Activated CD8-positive, alpha-beta T cell treated with anti-CD3 and anti-CD28 coated beads for 36 hours (primary cell): ENCODE measurements around the gene LIPC. TPM values are rescaled to one million over a fixed set of nuclear protein-coding genes. Genes with fewer than 3 reads are reported as not detected.

Experiments
- ATAC-seq: fragments of 200-7000 bp; cut with Tn5 transposase; one replicate; pipeline ENCODE4 v1.10.0; 2021; ENCODE audit warnings: mild to moderate bottlenecking, moderate library complexity
- CTCF ChIA-PET: fragments of 350-600 bp; sonication (Branson Sonifier 250); formaldehyde crosslinking; loops from one replicate; lab custom pipeline; 2021; ENCODE audit warnings: antibody characterized with exemption; lab: Charles Lee
- POLR2A ChIA-PET: fragments of 350-600 bp; sonication (Branson Sonifier 250); formaldehyde crosslinking; loops from one replicate; lab custom pipeline; 2021; ENCODE audit warnings: antibody characterized with exemption; lab: Charles Lee
- DNase-seq: peaks from one replicate; pipeline ENCODE4 v3.0.0-alpha.2; 2020
- H3K27ac Mint-ChIP-seq: one replicate; pipeline ENCODE4 v1.8.0; 2021; ENCODE audit warnings: mild to moderate bottlenecking, mixed read lengths
- H3K27me3 Mint-ChIP-seq: one replicate; pipeline ENCODE4 v1.8.0; 2021; ENCODE audit warnings: mixed read lengths
- H3K36me3 Mint-ChIP-seq: one replicate; pipeline ENCODE4 v1.8.0; 2021; ENCODE audit warnings: low read depth, mixed read lengths
- H3K4me1 Mint-ChIP-seq: one replicate; pipeline ENCODE4 v1.8.0; 2021; ENCODE audit warnings: low read depth, mixed read lengths
- H3K4me3 Mint-ChIP-seq: one replicate; pipeline ENCODE4 v1.8.0; 2021; ENCODE audit warnings: mild to moderate bottlenecking, moderate library complexity, mixed read lengths
- H3K9me3 Mint-ChIP-seq: one replicate; pipeline ENCODE4 v1.8.0; 2021; ENCODE audit warnings: mixed read lengths
- intact Hi-C: fragments of 100-400 bp; cut with micrococcal nuclease; formaldehyde crosslinking; loops from one replicate; pipeline ENCODE4 v1.10.0; 2022
- total RNA-seq, 2 experiments: library from RNA; stranded (reverse); gene quantifications; one replicate each; pipeline ENCODE4 v1.2.3, GENCODE V29; 2021
- TF ChIP-seq, protein P1 (sequence below): fragments of 200-600 bp; IDR thresholded peaks from one replicate; pipeline ENCODE4 v1.8.0; 2022; ENCODE audit warnings: antibody characterized with exemption, mild to moderate bottlenecking

Gene LIPC
- total RNA-seq, 2 experiments from 2014 or later = 1.0 to 1.2 TPM

DNA sequence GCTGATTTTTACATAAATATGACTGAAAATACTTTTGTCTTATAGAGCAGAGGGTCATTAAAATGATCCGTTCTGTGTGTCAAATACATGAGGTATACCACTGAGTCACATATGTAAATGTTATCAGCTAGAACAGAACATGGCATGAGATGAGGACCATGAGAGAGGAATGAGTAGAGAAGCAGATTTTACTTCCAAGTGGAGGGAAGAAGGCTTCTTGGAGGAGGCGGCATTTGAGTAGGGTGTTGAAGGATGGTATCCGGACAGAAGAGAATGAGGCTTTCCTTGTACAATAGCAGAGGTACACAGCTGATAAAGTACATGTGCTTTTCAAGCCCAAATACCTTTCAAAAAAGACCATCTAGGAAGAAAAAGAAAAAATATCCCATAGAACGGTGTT, 4.8 kb downstream of the LIPC start:
- H3K36me3 Mint-ChIP-seq = no peaks in the 10 kb centered on the region
- H3K27ac Mint-ChIP-seq = no peak overlapping the region
- no peak overlapping the region for H3K4me3 Mint-ChIP-seq
- intact Hi-C loops = no loop called here
- ATAC-seq (no peak), DNase-seq (no peak)
- no peaks in the 10 kb centered on the region for H3K9me3 Mint-ChIP-seq
- TF ChIP-seq, protein P1, sequence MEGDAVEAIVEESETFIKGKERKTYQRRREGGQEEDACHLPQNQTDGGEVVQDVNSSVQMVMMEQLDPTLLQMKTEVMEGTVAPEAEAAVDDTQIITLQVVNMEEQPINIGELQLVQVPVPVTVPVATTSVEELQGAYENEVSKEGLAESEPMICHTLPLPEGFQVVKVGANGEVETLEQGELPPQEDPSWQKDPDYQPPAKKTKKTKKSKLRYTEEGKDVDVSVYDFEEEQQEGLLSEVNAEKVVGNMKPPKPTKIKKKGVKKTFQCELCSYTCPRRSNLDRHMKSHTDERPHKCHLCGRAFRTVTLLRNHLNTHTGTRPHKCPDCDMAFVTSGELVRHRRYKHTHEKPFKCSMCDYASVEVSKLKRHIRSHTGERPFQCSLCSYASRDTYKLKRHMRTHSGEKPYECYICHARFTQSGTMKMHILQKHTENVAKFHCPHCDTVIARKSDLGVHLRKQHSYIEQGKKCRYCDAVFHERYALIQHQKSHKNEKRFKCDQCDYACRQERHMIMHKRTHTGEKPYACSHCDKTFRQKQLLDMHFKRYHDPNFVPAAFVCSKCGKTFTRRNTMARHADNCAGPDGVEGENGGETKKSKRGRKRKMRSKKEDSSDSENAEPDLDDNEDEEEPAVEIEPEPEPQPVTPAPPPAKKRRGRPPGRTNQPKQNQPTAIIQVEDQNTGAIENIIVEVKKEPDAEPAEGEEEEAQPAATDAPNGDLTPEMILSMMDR = no peak
- ChIA-PET CTCF (no interaction called here), POLR2A (interaction anchor here (0.6 kb wide), 1 partner anchor 65 kb away, joined by 3 read pairs; no protein-coding TSS in a partner anchor)
- peaks cover 23% of the 10 kb centered on the region for H3K4me1 Mint-ChIP-seq
- H3K27me3 Mint-ChIP-seq = no peaks in the 10 kb centered on the region

DNA sequence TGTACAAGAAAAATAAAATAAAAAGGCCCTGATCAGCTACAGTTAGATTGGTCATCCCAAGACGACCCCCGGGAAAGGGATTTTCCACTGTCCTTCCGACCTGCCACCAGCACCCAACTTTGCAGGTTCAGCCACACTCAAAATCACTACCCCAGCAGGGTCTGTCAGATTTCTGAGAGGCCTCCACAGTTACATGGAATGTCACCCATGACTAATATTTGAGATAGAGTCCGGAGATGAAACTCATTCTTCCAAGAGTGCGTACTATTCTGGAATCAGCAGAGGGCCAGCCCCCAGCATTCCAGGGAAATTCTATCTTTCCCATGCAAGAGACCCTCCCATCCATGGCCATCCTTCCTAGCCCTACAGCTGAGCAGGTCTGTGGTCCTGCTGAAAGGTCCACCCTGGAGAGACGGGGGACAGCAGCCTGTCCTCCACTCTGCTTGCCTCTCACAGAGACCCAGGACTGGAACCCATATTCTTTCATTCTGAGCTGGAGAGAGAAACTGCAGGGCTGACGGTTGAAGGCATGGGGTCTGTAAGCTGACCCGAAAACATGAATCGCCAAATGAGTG, 5.8 kb downstream of the LIPC start:
- no peak overlapping the region for H3K4me3 Mint-ChIP-seq
- DNase-seq = no peak
- TF ChIP-seq, protein P1 = no peak
- ATAC-seq = no peak
- intact Hi-C loops = no loop called here
- no peaks in the 10 kb centered on the region for H3K27me3 Mint-ChIP-seq
- H3K9me3 Mint-ChIP-seq = no peaks in the 10 kb centered on the region
- peaks cover 31% of the 10 kb centered on the region for H3K4me1 Mint-ChIP-seq
- ChIA-PET POLR2A (no interaction called here), CTCF (no interaction called here)
- no peaks in the 10 kb centered on the region for H3K36me3 Mint-ChIP-seq
- H3K27ac Mint-ChIP-seq = no peak overlapping the region

DNA sequence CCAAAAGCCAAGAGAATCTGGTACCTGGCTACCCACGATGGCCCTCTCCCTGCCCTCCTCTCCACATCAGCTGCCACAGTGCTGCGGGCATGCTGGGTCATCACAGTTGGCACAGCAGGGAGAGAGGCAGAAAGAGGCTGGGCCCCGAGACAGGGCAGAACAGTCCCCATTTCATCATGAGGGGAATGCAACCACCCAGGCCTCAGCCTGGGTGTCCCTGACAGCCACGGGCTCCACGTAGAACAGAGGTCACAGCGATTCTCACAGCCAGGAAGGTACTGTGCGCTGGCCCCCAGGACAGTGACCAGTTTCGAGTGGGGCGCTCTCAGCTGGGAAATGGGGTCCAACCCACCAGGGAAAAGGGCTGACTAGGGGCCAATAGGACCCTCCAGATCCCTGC, 6.3 kb downstream of the LIPC start:
- Mint-ChIP-seq H3K9me3 (no peaks in the 10 kb centered on the region), H3K36me3 (no peaks in the 10 kb centered on the region), H3K27me3 (no peaks in the 10 kb centered on the region), H3K27ac (no peak overlapping the region), H3K4me3 (no peak overlapping the region), H3K4me1 (peaks cover 31% of the 10 kb centered on the region)
- POLR2A ChIA-PET = no interaction called here
- ATAC-seq (no peak), DNase-seq (no peak)
- TF ChIP-seq, protein P1 = no peak
- CTCF ChIA-PET = no interaction called here
- intact Hi-C loops = no loop called here

DNA sequence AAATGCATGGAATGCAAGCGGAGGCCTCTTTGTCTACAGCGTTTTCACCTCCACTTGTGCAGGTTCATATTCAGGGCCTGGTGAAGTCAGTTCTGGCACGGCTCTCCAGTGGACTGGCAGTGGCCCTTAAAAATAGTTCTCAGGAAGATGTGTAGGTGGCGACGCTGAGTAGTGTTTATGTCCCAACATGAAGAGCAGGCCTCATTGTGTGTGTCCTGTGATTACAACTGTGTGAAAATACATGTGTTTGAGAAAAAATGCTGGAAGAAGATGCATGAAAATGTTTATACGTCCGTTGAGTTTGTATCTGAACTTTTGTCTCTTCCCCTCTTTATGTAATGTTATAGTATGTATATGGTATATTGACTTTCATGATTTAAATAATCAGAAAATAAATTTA, 7.2 kb downstream of the LIPC start:
- DNase-seq = peak; percentile 64
- Mint-ChIP-seq H3K9me3 (no peaks in the 10 kb centered on the region), H3K27ac (no peak overlapping the region), H3K36me3 (no peaks in the 10 kb centered on the region), H3K4me3 (no peak overlapping the region), H3K27me3 (no peaks in the 10 kb centered on the region), H3K4me1 (peaks cover 31% of the 10 kb centered on the region)
- ChIA-PET POLR2A (no interaction called here), CTCF (interaction anchor here (0.6 to 1.0 kb wide), 3 partner anchors 8 to 220 kb away, joined by 3 read pairs; no protein-coding TSS in a partner anchor)
- TF ChIP-seq, protein P1 = no peak
- ATAC-seq = peak; percentile 77
- intact Hi-C loops = no loop called here

DNA sequence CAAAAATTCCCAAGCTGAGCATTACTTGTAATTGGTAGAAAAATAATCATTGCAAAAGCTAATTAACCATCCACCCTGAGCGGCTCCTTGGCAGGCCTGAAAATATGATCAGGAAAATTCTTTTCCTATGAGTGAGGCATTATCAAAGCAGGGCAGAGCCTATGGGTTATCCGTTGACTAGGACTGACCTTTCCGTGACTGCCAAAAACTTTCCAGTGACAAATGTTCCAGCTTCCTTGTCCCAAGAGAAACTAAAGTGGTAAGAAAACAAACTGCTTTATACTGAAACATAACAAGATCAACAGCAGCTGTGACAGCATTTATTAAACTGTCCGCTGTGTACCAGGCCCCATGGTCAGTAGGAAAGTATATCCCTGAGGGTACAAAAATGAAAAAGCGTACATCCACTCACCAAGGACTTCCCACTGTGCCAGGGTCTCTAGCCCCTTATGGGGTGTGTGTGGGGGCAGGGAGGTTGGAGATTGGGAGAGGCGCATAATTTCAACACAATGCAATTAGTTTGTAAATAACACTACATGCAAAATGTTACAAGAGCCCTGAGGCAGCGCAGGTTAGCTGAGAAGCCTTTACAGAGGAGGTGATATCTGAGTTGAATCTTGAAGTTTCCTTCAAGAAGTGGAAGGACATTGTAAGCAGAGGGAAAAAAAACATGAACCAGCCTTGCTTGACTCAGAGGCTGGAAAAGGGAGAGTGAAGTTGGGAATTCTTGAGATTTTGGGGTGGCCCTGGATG, 8.5 kb downstream of the LIPC start:
- H3K27ac Mint-ChIP-seq = no peak overlapping the region
- DNase-seq (no peak), ATAC-seq (no peak)
- ChIA-PET POLR2A (interaction anchor here (0.9 to 1.2 kb wide), 2 partner anchors 10 to 108 kb away, joined by 3 read pairs; no protein-coding TSS in a partner anchor), CTCF (interaction anchor here (0.8 to 1.7 kb wide), 3 partner anchors 77 to 89 kb away, joined by 3 to 5 read pairs (median 4); no protein-coding TSS in a partner anchor)
- H3K27me3 Mint-ChIP-seq = no peaks in the 10 kb centered on the region
- intact Hi-C loops = no loop called here
- no peak overlapping the region for H3K4me3 Mint-ChIP-seq
- H3K9me3 Mint-ChIP-seq = no peaks in the 10 kb centered on the region
- H3K4me1 Mint-ChIP-seq = peaks cover 31% of the 10 kb centered on the region
- H3K36me3 Mint-ChIP-seq = no peaks in the 10 kb centered on the region
- TF ChIP-seq, protein P1 = no peak
